SIG-M5 (cell line): ENCODE data around the gene IPO4.

ENCODE experiments used
- DNase-seq: peaks from one replicate; lab custom pipeline; 2025; lab: John Stamatoyannopoulos, UW

Gene IPO4

DNA sequence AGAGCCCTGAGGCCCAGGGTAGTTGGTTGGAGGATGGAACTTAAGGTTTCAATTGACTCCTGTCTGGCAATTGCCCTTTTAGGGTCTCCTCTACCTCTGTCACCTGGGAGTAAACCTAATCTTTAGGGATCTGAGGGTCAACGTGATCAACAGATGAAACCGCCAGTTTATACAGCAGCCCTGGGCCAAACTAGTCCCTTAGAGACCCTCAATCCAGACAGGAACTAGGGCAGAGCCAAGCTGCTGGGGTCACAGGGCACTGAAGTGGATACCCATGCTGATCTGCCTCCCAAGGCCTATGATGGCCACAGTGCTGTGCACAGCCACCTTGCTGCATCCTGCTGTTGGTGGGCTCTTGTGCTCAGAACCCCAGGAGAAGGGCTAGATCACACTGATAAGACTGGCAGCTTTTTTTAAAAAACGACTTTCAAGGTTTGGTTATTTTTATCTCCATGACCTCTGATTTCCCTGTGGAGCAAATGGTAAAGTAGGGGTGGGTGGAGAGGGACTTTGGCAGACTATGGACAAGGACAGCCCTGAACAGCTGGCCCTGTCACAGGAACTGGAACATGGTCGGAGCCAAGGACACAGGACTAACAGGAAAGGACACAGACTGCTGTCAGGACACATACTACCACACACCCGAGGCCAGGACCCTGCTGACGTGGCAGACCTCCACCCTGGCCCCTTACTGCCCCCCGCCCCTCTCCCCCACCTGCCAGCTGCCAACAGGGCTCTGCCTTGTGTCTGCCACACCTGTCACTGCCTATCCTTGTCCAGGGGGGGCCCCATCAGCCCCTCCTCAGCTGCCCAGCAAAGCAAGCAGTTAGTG lies 57.7 kb downstream of the IPO4 start:
- no peak for DNase-seq

DNA sequence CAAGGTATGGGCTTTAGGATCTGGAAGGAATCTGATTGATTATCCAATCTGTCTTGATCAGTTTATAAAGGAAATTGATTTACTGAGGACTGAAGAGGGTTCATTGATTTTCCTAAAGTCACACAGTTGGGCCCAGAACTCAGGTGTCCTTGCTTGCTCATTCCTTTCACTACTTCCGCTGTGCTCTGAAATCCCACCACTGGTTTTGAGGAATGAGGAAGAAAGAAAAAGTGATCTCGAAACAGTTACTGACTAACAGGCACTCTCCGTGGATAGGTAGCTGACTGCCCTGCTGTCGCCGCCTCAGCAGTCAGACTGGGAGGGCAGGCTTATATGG lies 58.3 kb downstream of the IPO4 start, which contains the start of gene FITM1:
FITM1 (plus strand) TSS at position 280 of the 337 bp plus-strand sequence. CDS start 905 bp downstream, outside the sequence.
- peak; percentile 8 for DNase-seq
